ENCODE measurements around the gene CCDC33. TPM values are rescaled to one million over a fixed set of nuclear protein-coding genes. Genes with fewer than 3 reads are reported as not detected.

Gene CCDC33
- total and polyA plus RNA-seq, 10 of the 15 experiments (the other 5 are each of a cell fraction or from before 2014, with no cell fraction given), result 0.57 to 5.8 (median 4.3) TPM

GRCh38 chr15:74240897-74241614, 4.9 kb downstream of the CCDC33 start (continued):
- TF ChIP-seq CUX1 (IDR thresholded peaks at IDR 0.05; ENCODE audit: insufficient replicate concordance, low read depth, low read length) (no peak), ZBTB33 (IDR thresholded peaks at IDR 0.05) (no peak), EP300 (IDR thresholded peaks at IDR 0.05; ENCODE audit: borderline replicate concordance in 1 of 2, control insufficient read depth in 1 of 2, low read depth in 2 of 2, low read length in 2 of 2) (no peak)

All from GM12878 (cell line).